Uterus (tissue), 4 donors: ENCODE data around the gene CTDSPL. TPM values are rescaled to one million over a fixed set of nuclear protein-coding genes. Genes with fewer than 3 reads are reported as not detected.

ENCODE experiments used
- DNase-seq, 2 donors: peaks; one replicate each; pipeline ENCODE4 v3.0.0-alpha.2; 2019 to 2020
- H3K27ac ChIP-seq, 2 donors: fragments of 200-600 bp; sonication (generic); 1 replicate in 1 of 2; 2 replicates in 1 of 2; pipeline ENCODE4 v1.5.1; 2016 to 2018
- H3K27me3 ChIP-seq, 2 donors: fragments of 200-600 bp; sonication (generic); one replicate each; pipeline ENCODE4 v1.5.1; 2018 to 2019; ENCODE audit warnings: control low read depth in 1 of 2
- H3K36me3 ChIP-seq, 2 donors: fragments of 200-600 bp; sonication (generic); one replicate each; pipeline ENCODE4 v1.5.1; 2019; ENCODE audit warnings: control low read depth in 1 of 2
- H3K4me1 ChIP-seq, 2 donors: fragments of 200-600 bp; sonication (generic); one replicate each; pipeline ENCODE4 v1.5.1; 2018 to 2019; ENCODE audit warnings: control low read depth in 1 of 2
- H3K4me3 ChIP-seq, 2 donors: fragments of 200-600 bp; sonication (generic); 1 replicate in 1 of 2; 2 replicates in 1 of 2; pipeline ENCODE4 v1.5.1; 2018 to 2019; ENCODE audit warnings: mild to moderate bottlenecking in 1 of 2
- H3K9me3 ChIP-seq, 2 donors: fragments of 200-600 bp; sonication (generic); one replicate each; pipeline ENCODE4 v1.5.1; 2019; ENCODE audit warnings: control low read depth in 1 of 2
- CTCF ChIP-seq, 4 experiments: fragments of 200-600 bp in 2 of 4; fragments of 450-650 bp in 2 of 4; sonication (generic) in 2 of 4; IDR thresholded peaks; one replicate each; pipeline ENCODE4 v1.5.1; 2016 to 2019; ENCODE audit warnings: antibody characterized with exemption in 4 of 4, mild to moderate bottlenecking in 2 of 4, moderate library complexity in 1 of 4
- POLR2A ChIP-seq, 2 donors: fragments of 450-650 bp; IDR thresholded peaks; one replicate each; pipeline ENCODE4 v1.6.1; 2016; ENCODE audit warnings: antibody characterized with exemption in 2 of 2, mild to moderate bottlenecking in 1 of 2, moderate library complexity in 1 of 2
- intact Hi-C: fragments of 100-400 bp; cut with DNase I; formaldehyde crosslinking; loops from one replicate; pipeline ENCODE4 v1.15.1; 2023; ENCODE audit warnings: low total_unique reads
- total RNA-seq, 4 donors: library from RNA; depleted of rRNA in 3 of 4; stranded (reverse); fragments of >200 nt in 3 of 4; gene quantifications; one replicate each; pipeline versions ENCODE4 v1.1.0 to v1.2.4, GENCODE V29; 2014 to 2023
- donor health status: DM: yes; HTN: yes; CAD: no.

The CTDSPL gene
- total RNA-seq, 4 donors from 2014 or later, result 6.4 to 55.9 (median 28.7) TPM

- H3K27me3 ChIP-seq, result no peaks in the 10 kb centered on the region
- intact Hi-C loops, result no loop called here
- no peaks in the 10 kb centered on the region for H3K4me1 ChIP-seq
- H3K4me3 ChIP-seq, result no peak overlapping the region
- TF ChIP-seq CTCF (IDR thresholded peaks at IDR 0.05), result peak in 1 of 4 experiments; percentile 11
- TF ChIP-seq POLR2A (IDR thresholded peaks at IDR 0.05), result no peak
- no peak overlapping the region for H3K27ac ChIP-seq
- DNase-seq, result no peak
- no peaks in the 10 kb centered on the region for H3K9me3 ChIP-seq
- no peaks in the 10 kb centered on the region for H3K36me3 ChIP-seq
Observed at GRCh38 chr3:37833302-37834186, 28.1 kb upstream of the CTDSPL start.

- Histone ChIP-seq H3K27ac (no peak overlapping the region), H3K36me3 (no peaks in the 10 kb centered on the region), H3K4me1 (no peaks in the 10 kb centered on the region), H3K9me3 (no peaks in the 10 kb centered on the region), H3K4me3 (no peak overlapping the region), H3K27me3 (no peaks in the 10 kb centered on the region)
- no peak for DNase-seq
- no peak for TF ChIP-seq CTCF (IDR thresholded peaks at IDR 0.05)
- TF ChIP-seq POLR2A (IDR thresholded peaks at IDR 0.05), result no peak
- intact Hi-C loops, result no loop called here
Observed at GRCh38 chr3:37836589-37836988, 25.1 kb upstream of the CTDSPL start.

- Histone ChIP-seq H3K4me3 (no peak overlapping the region), H3K9me3 (no peaks in the 10 kb centered on the region), H3K27ac (no peak overlapping the region), H3K4me1 (no peaks in the 10 kb centered on the region), H3K27me3 (no peaks in the 10 kb centered on the region), H3K36me3 (no peaks in the 10 kb centered on the region)
- no peak for TF ChIP-seq POLR2A (IDR thresholded peaks at IDR 0.05)
- TF ChIP-seq CTCF (IDR thresholded peaks at IDR 0.05), result no peak
- intact Hi-C loops, result no loop called here
- no peak for DNase-seq
Observed at GRCh38 chr3:37847689-37848088, 14.0 kb upstream of the CTDSPL start.

- no peaks in the 10 kb centered on the region for H3K9me3 ChIP-seq
- H3K27ac ChIP-seq, result no peak overlapping the region
- intact Hi-C loops, result no loop called here
- no peak overlapping the region for H3K4me3 ChIP-seq
- no peaks in the 10 kb centered on the region for H3K36me3 ChIP-seq
- H3K27me3 ChIP-seq, result no peaks in the 10 kb centered on the region
- TF ChIP-seq POLR2A (IDR thresholded peaks at IDR 0.05), result no peak
- TF ChIP-seq CTCF (IDR thresholded peaks at IDR 0.05), result no peak
- no peak for DNase-seq
- no peaks in the 10 kb centered on the region for H3K4me1 ChIP-seq
Observed at GRCh38 chr3:37849146-37849923, 12.3 kb upstream of the CTDSPL start.

- no peaks in the 10 kb centered on the region for H3K4me1 ChIP-seq
- H3K27ac ChIP-seq, result no peak overlapping the region
- H3K36me3 ChIP-seq, result no peaks in the 10 kb centered on the region
- intact Hi-C loops, result loop anchor here (10.0 kb wide), 1 partner anchor 153 kb away; no protein-coding TSS in a partner anchor
- H3K27me3 ChIP-seq, result no peaks in the 10 kb centered on the region
- H3K9me3 ChIP-seq, result no peaks in the 10 kb centered on the region
- TF ChIP-seq CTCF (IDR thresholded peaks at IDR 0.05), result no peak
- TF ChIP-seq POLR2A (IDR thresholded peaks at IDR 0.05), result no peak
- H3K4me3 ChIP-seq, result no peak overlapping the region
- no peak for DNase-seq
Observed at GRCh38 chr3:37852097-37852496, 9.6 kb upstream of the CTDSPL start.
